A549 (cell line): Measurements from ENCODE around the gene MZT2B.
"Not testable (repeated sequence)": the region's sequence is repeated elsewhere in the genome, so short reads cannot be mapped to it uniquely, and the experiment has no call there.

Source experiments
- BCL3 ChIP-seq: fragments of >200 bp; sonication (Bioruptor Twin); formaldehyde crosslinking; IDR thresholded peaks from 3 replicates; pipeline ENCODE4 v1.6.1; 2016
- CTCF ChIP-seq: fragments of >200 bp; sonication (Bioruptor Twin); formaldehyde crosslinking; IDR thresholded peaks from 3 replicates; pipeline ENCODE4 v1.5.1; 2016
- E2F6 ChIP-seq: IDR thresholded peaks from 2 replicates; pipeline ENCODE4 v1.6.1; 2012; ENCODE audit warnings: low read depth, borderline replicate concordance
- EHMT2 ChIP-seq: fragments of 200-600 bp; sonication (generic); IDR thresholded peaks from 2 replicates; pipeline ENCODE4 v1.6.1; 2016; ENCODE audit warnings: antibody characterized with exemption, low read depth, mild to moderate bottlenecking, moderate library complexity
- GATA3 ChIP-seq: IDR thresholded peaks from 2 replicates; pipeline ENCODE4 v1.6.1; 2012; ENCODE audit warnings: borderline replicate concordance
- MAX ChIP-seq: IDR thresholded peaks from 2 replicates; pipeline ENCODE4 v1.6.1; 2012
- RCOR1 ChIP-seq: fragments of 150-350 bp; IDR thresholded peaks from 2 replicates; pipeline ENCODE4 v1.6.1; 2014; ENCODE audit warnings: antibody characterized with exemption, low read length, low read depth
- REST ChIP-seq: fragments of 200-600 bp; sonication (generic); IDR thresholded peaks from 2 replicates; pipeline ENCODE4 v1.6.1; 2016; ENCODE audit warnings: antibody characterized with exemption, mild to moderate bottlenecking, moderate library complexity

- not testable (repeated sequence) for TF ChIP-seq EHMT2, RCOR1, CTCF, BCL3, E2F6, GATA3, REST, MAX
Measured at GRCh38 chr2:130228005-130228404, 45.9 kb downstream of the MZT2B start.
